Right ventricle myocardium inferior (tissue), 1 donor: ENCODE results near the gene PARD3B. TPM values are rescaled to one million over a fixed set of nuclear protein-coding genes. Genes with fewer than 3 reads are reported as not detected.

ENCODE experiments used
- ATAC-seq: fragments of 200-7000 bp; cut with Tn5 transposase; one replicate; pipeline ENCODE4 v1.9.1; 2020; ENCODE audit warnings: mild to moderate bottlenecking, moderate library complexity
- DNase-seq: peaks from one replicate; pipeline ENCODE4 v3.0.0; 2021; ENCODE audit errors: missing footprints
- intact Hi-C: fragments of 100-400 bp; cut with DNase I; formaldehyde crosslinking; loops from one replicate; pipeline ENCODE4 v1.11.0; 2022
- total RNA-seq: library from RNA; stranded (reverse); fragmentation: NEBNext Ultra II Directional; extraction: Animal tissue kit (Norgen Biotek cat#: 25700); gene quantifications from one replicate; pipeline ENCODE4 v1.2.1, GENCODE V29; 2021
- donor health status: DM: no; HTN: yes; CAD: no; lungs with severe emphysema.

The PARD3B gene
- total RNA-seq, 1 donor from 2014 or later: 7.8 TPM

DNA sequence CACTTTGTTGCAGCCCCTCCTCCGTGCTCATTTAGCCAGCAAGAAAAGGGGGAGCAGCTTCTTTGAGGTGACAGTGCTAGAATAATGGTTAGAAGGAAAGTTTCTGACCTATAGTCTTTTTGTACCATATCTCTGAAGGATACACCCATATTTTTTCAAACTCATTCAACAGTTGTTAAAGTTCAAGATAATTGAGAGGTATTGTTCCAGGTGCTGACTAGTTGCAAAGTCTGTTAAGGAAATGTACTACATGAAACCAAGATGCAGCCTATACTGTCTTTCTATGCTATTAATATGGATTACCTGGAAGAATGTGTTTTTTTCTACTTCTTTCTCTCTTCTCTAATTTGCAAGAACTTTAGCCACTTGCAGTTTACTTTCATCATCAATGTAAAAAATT, 495.0 kb downstream of the PARD3B start:
- ATAC-seq (no peak), DNase-seq (no peak)
- intact Hi-C loops: no loop called here

DNA sequence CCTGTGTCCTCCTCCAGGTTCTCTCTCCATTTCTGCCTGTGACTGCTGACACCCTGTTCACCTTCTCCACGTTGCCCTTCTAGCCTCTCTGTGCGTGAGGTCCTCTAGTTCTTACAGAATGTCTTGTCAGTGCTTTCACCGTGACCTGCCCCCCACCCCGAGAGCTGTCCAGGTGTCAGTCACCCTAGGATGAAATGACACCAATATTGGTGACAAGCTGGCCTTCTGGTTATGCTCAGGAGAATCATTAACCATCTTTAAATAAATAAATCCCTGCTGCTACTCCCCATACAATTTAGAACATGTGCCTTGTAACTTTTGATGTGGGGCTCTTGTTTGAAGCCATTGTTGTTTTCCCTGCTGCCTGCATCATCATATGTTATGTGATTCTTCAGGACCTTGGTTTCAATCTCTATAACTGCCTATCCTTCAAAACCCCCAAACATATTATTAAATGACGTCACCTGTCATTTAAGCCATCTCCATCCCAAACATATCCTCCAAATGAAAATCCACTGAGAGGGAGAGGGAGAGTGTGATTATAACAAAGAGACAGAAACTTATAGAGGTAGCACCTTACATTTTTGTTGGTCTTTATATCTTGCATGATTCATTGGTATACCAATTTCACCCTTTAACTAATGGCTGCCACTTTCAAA, 496.3 kb downstream of the PARD3B start:
- no peak for ATAC-seq
- DNase-seq: no peak
- intact Hi-C loops: no loop called here

GRCh38 chr2:205043285-205043684, 498.0 kb downstream of the PARD3B start:
- intact Hi-C loops: no loop called here
- DNase-seq (no peak), ATAC-seq (no peak)

GRCh38 chr2:205045706-205046105, 500.4 kb downstream of the PARD3B start:
- no peak for DNase-seq
- no peak for ATAC-seq
- intact Hi-C loops: no loop called here

GRCh38 chr2:205047273-205047839, 502.1 kb downstream of the PARD3B start:
- intact Hi-C loops: no loop called here
- no peak for DNase-seq
- no peak for ATAC-seq

DNA sequence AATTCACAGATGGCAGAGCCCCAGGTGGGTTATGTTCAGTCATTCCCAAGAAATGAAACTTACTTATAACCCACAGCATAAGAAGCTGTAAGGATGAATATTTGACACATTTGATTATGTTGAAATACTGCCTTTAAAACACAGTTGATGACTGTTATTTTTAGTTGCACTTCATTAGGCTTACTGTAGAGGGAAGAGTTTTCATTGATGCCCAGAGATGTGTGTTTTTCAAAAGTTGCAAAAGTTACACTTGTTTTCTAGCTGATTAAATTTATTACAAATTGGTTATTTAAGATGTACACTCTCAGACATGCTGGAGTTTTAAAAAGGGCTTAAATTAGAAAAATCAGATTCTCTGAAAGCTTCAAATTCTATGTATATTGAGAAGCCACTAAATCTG, 506.1 kb downstream of the PARD3B start:
- no peak for ATAC-seq

GRCh38 chr2:205052781-205053180, 507.5 kb downstream of the PARD3B start:
- intact Hi-C loops: no loop called here
- no peak for DNase-seq
- no peak for ATAC-seq

More for the DNA sequence above, 506.1 kb downstream of the PARD3B start:
- DNase-seq: no peak
- intact Hi-C loops: no loop called here

- ATAC-seq (peak; percentile 63), DNase-seq (no peak)
- intact Hi-C loops: no loop called here
These were observed 508.6 kb downstream of the PARD3B start for GRCh38 chr2:205053827-205054410.

DNA sequence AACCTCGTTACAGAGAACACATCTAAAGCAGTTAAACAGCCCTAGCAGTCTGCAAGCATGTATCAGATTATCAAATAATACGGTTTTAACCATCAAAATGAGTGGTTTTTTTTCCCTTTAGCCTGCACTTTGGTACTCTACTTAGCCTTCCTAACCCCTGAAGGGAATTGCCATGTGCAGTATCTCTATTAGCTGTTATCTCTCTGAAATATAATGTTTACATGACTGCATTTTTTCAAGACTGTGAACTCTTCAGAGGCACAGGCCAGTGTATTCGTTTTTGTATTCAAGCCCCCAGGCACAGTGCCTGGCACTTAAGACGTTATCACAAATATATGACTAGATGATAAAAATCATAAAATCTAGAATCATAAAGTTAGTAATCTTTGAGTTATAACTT, 509.5 kb downstream of the PARD3B start:
- ATAC-seq (no peak), DNase-seq (no peak)
- intact Hi-C loops: no loop called here

- intact Hi-C loops: no loop called here
- ATAC-seq (no peak), DNase-seq (no peak)
These were observed 510.0 kb downstream of the PARD3B start for GRCh38 chr2:205055251-205055650.

DNA sequence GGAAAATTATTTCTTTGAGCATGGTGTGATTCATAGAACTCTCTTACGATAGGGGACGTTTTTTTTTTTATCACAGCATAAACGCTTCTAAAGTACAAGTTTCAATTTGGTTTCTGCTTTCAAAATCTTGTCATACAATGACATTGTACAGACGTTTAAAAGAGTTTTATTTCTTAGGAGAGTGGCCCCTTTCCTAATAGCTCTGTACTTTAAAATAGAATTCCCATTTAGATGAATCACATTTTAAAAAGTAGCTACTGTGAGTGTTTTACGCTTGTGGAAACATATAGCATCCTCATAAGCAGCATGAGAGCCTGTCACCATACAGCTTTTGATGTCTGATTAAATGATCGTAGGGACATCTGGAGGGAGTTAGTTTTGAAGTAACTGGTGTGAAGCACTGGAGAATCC, 510.9 kb downstream of the PARD3B start:
- intact Hi-C loops: no loop called here
- no peak for ATAC-seq
- no peak for DNase-seq

DNA sequence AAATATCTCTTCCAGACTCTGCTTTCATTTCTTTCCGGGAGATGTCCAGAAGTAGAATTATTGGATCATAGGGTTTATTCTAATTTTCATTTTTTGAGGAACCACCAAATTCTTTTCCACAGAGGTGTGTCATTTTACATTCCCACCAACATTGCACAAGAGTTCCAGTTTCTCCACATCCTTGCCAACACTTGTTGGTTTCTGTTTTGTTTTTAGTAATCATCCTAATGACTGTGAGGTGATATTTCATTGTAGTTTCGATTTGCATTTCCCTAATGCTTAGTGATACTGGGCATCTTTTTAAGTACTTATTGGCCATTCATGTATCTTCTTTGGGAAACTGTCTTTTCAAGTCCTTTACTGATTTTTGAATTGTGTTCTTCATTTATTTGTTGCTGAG, 513.1 kb downstream of the PARD3B start:
- ATAC-seq (no peak), DNase-seq (no peak)
- intact Hi-C loops: no loop called here

- DNase-seq (no peak), ATAC-seq (no peak)
- intact Hi-C loops: no loop called here
These were observed 515.0 kb downstream of the PARD3B start for GRCh38 chr2:205060269-205060668.

DNA sequence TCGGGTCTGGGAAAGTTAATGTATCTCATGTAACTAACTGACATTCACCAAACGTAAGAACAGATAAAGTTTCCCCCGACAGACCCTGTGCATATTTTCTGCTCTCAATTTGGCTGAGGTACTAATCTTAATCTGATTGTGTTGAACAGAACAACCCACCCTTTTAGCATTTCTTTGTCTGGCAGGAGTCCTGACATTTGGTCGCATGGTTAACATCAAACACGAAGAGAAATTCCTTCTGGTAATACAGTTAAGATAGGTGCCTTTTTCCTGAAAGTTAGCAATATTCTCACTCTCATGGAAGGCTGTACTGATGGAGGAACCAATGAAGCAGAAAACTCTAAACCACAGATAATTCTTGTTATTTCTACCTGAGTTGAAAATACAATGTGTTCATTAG, 520.8 kb downstream of the PARD3B start:
- DNase-seq: no peak
- intact Hi-C loops: no loop called here

DNA sequence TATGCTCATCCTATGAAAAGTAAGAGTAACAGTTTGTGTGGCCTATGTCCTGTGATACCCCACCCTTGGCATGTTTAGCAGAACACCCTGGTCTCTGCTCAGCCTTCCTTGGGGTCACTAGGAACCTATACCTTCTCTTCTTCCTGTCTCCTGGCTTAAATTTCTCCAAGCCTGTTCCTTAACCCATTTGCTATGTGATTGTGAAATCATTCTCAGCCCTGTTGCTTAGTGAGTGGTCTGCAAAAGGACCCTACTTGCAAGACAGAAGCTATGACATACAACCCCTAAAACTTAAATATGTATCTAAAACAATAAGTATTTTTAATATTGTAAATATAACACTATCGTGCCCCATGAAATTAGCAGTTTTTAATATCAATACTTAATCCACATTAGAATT, 524.7 kb downstream of the PARD3B start:
- no peak for DNase-seq
- intact Hi-C loops: no loop called here
- no peak for ATAC-seq

More for the DNA sequence above, 520.8 kb downstream of the PARD3B start:
- no peak for ATAC-seq

GRCh38 chr2:205070889-205071288, 525.6 kb downstream of the PARD3B start:
- intact Hi-C loops: no loop called here
- DNase-seq (no peak), ATAC-seq (no peak)

DNA sequence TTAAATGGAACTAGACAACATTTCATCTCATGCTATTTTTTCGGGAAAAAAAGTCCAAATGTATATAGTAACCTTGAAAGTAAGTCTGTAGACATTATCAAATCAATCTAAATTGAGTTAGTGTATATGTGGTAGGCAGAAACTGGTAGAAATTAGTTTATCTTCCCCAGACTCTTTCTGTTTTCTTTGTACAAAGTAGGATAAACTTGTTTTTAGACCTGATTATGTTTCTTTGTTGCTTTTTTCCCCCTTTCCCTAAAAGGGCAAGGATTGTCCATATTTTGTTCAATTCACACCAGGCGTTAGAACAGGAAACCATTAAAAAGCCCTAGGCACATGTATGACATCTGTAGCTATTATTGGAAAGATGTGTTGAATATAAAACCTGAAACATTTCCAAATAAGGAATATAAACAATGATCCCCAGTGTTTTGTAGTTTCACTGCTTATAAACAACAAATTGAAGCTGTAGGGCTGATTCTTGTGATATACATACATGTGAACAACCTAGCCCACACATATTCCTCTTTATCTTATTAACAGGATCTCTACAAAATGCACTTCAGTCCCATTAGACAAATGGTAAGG, 528.3 kb downstream of the PARD3B start:
- no peak for DNase-seq
- ATAC-seq: no peak

DNA sequence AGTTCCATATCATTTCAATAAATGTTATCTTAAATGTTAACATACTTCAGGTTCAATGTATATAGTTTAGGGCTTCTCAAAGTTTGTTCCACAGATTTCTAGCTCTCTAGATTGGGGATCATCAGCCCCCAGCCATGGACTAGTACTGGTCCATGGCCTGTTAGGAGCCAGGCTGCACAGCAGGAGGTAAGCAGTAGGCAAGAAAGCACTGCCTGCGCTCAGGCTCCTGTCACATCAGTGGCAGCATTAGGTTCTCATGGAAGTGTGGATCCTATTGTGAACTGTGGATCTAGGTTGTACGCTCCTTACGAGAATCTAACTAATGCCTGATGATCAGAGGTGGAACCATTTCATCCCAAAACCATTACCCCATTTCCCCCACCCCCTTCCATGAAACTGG, 531.1 kb downstream of the PARD3B start:
- ATAC-seq: no peak
- DNase-seq: no peak
- intact Hi-C loops: no loop called here

More for the DNA sequence above, 528.3 kb downstream of the PARD3B start:
- intact Hi-C loops: no loop called here

GRCh38 chr2:205077159-205077558, 531.9 kb downstream of the PARD3B start:
- intact Hi-C loops: no loop called here
- DNase-seq (no peak), ATAC-seq (no peak)

GRCh38 chr2:205078762-205079161, 533.5 kb downstream of the PARD3B start:
- ATAC-seq (no peak), DNase-seq (peak; percentile 40)
- intact Hi-C loops: no loop called here
